ENCODE results near the gene POU2AF1. TPM values are rescaled to one million over a fixed set of nuclear protein-coding genes. Genes with fewer than 3 reads are reported as not detected.

POU2AF1 gene
- total and polyA plus RNA-seq, 2 of the 13 experiments (the other 11 are each of a cell fraction or from before 2014, with no cell fraction given): 1.9 to 3.6 TPM

GRCh38 chr11:111360150-111361043 is 18.7 kb downstream of the POU2AF1 start (continued):
- TF ChIP-seq, protein P1, sequence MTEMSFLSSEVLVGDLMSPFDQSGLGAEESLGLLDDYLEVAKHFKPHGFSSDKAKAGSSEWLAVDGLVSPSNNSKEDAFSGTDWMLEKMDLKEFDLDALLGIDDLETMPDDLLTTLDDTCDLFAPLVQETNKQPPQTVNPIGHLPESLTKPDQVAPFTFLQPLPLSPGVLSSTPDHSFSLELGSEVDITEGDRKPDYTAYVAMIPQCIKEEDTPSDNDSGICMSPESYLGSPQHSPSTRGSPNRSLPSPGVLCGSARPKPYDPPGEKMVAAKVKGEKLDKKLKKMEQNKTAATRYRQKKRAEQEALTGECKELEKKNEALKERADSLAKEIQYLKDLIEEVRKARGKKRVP (CRISPR knock-in tag; IDR thresholded peaks at IDR 0.05): peak; percentile 75 to 99
- peak; percentile 89 for TF ChIP-seq CBFB (CRISPR knock-in tag; IDR thresholded peaks at IDR 0.05)
- peak; percentile 78; the same call in 1 of the 2 replicates for TF ChIP-seq THAP7 (CRISPR knock-in tag; IDR thresholded peaks at IDR 0.05)
- peak; percentile 69; the same call in 1 of the 2 replicates for TF ChIP-seq AHR (CRISPR knock-in tag; IDR thresholded peaks at IDR 0.05)
- TF ChIP-seq ZNF205 (CRISPR knock-in tag; IDR thresholded peaks at IDR 0.05): peak; percentile 77; the same call in 1 of the 2 replicates
- TF ChIP-seq ZNF326 (CRISPR knock-in tag; IDR thresholded peaks at IDR 0.05; ENCODE audit: borderline replicate concordance): no peak
- no peak for TF ChIP-seq PAF1 (CRISPR knock-in tag; IDR thresholded peaks at IDR 0.05)
- peak; percentile 98 for TF ChIP-seq ZNF350 (CRISPR knock-in tag; IDR thresholded peaks at IDR 0.05; ENCODE audit: borderline replicate concordance, low read depth)
- peak; percentile 80 for TF ChIP-seq PPARG (CRISPR knock-in tag; conservative IDR thresholded peaks at IDR 0.05)
- peak; percentile 66; the same call in 1 of the 2 replicates for TF ChIP-seq ZNF337 (CRISPR knock-in tag; IDR thresholded peaks at IDR 0.05; ENCODE audit: borderline replicate concordance, low read depth)
- peak; percentile 90; the same call in 1 of the 2 replicates for TF ChIP-seq ZNF343 (CRISPR knock-in tag; IDR thresholded peaks at IDR 0.05)
- 0 out of 2 replicates have a peak, but pooled peaks have one; percentile 22 for TF ChIP-seq CTCF (CRISPR knock-in tag; IDR thresholded peaks at IDR 0.05)
- TF ChIP-seq ZSCAN9 (CRISPR knock-in tag; IDR thresholded peaks at IDR 0.05; ENCODE audit: borderline replicate concordance): peak; percentile 93; the same call in 1 of the 2 replicates
- TF ChIP-seq SMAD3 (CRISPR knock-in tag; IDR thresholded peaks at IDR 0.05): peak; percentile 99
- TF ChIP-seq STAT6 (CRISPR knock-in tag; IDR thresholded peaks at IDR 0.05; ENCODE audit: borderline replicate concordance): peak; percentile 97; the same call in 1 of the 2 replicates
- no peak for TF ChIP-seq ZNF616 (CRISPR knock-in tag; IDR thresholded peaks at IDR 0.05; ENCODE audit: low read depth)
- TF ChIP-seq, protein P2, sequence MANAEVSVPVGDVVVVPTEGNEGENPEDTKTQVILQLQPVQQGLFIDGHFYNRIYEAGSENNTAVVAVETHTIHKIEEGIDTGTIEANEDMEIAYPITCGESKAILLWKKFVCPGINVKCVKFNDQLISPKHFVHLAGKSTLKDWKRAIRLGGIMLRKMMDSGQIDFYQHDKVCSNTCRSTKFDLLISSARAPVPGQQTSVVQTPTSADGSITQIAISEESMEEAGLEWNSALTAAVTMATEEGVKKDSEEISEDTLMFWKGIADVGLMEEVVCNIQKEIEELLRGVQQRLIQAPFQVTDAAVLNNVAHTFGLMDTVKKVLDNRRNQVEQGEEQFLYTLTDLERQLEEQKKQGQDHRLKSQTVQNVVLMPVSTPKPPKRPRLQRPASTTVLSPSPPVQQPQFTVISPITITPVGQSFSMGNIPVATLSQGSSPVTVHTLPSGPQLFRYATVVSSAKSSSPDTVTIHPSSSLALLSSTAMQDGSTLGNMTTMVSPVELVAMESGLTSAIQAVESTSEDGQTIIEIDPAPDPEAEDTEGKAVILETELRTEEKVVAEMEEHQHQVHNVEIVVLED (CRISPR knock-in tag; IDR thresholded peaks at IDR 0.05; ENCODE audit: borderline replicate concordance): peak; percentile 69; the same call in 1 of the 2 replicates
- TF ChIP-seq TRIM22 (IDR thresholded peaks at IDR 0.05): no peak
- peak; percentile 88 for TF ChIP-seq SIX1 (CRISPR knock-in tag; IDR thresholded peaks at IDR 0.05; ENCODE audit: borderline replicate concordance)
